ENCODE measurements around the gene GPR132. TPM values are rescaled to one million over a fixed set of nuclear protein-coding genes. Genes with fewer than 3 reads are reported as not detected.
A peak's percentile ranks its signal among the peaks of the same experiment; 100 is the strongest.

The GPR132 gene
- total RNA-seq, 2 donors from 2014 or later: 1.0 TPM

DNA sequence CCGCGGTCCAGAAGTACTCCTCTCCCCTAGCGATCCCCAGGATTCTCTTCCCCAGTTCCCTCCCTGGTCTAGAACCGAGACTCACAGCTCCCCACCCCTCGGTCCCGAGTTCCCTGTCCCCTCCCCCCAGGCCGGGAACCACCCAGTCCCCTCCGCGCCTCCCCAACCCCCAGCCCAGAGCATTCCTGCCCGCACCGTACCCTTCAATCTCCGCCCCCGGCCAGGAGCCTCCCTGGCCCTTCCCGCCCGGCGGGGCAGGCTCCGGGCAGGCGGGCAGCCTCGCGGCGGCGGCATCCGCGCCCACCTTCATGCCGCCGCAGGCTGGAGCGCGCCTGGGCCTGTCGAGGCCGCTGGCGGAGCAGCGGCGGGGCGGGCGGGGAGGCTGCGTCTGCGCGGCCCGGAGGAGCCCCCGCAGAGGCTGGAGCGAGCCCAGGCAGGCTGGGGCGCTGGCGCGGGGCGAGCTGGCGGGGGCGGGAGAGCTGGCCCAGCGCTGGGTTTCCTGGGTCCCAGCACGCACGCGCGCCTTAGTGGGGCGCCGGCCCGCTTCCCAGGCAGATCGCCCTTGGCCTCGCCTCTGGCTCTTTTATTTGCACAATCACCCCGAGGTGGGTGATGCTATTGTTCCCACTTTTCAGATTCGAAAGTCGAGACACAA is 22.2 kb upstream of the GPR132 start:
- Histone ChIP-seq H3K9ac (ENCODE audit: low read depth in 2 of 2, low read length in 2 of 2) (peak overlapping the region; percentile 38 to 55), H3K36me3 (no peaks in the 10 kb centered on the region), H3K4me3 (peak overlapping the region; percentile 25), H3K27ac (no peak overlapping the region), H3K9me3 (no peaks in the 10 kb centered on the region), H3K4me1 (peaks cover 23% of the 10 kb centered on the region), H3K27me3 (peaks cover 21% of the 10 kb centered on the region)
- peak; percentile 43 for DNase-seq
- intact Hi-C loops (cut with DNase I): loop anchor here (10.0 kb wide), 1 partner anchor 167 kb away; no protein-coding TSS in a partner anchor
- TF ChIP-seq, protein P1, sequence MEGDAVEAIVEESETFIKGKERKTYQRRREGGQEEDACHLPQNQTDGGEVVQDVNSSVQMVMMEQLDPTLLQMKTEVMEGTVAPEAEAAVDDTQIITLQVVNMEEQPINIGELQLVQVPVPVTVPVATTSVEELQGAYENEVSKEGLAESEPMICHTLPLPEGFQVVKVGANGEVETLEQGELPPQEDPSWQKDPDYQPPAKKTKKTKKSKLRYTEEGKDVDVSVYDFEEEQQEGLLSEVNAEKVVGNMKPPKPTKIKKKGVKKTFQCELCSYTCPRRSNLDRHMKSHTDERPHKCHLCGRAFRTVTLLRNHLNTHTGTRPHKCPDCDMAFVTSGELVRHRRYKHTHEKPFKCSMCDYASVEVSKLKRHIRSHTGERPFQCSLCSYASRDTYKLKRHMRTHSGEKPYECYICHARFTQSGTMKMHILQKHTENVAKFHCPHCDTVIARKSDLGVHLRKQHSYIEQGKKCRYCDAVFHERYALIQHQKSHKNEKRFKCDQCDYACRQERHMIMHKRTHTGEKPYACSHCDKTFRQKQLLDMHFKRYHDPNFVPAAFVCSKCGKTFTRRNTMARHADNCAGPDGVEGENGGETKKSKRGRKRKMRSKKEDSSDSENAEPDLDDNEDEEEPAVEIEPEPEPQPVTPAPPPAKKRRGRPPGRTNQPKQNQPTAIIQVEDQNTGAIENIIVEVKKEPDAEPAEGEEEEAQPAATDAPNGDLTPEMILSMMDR (IDR thresholded peaks at IDR 0.05): no peak

DNA sequence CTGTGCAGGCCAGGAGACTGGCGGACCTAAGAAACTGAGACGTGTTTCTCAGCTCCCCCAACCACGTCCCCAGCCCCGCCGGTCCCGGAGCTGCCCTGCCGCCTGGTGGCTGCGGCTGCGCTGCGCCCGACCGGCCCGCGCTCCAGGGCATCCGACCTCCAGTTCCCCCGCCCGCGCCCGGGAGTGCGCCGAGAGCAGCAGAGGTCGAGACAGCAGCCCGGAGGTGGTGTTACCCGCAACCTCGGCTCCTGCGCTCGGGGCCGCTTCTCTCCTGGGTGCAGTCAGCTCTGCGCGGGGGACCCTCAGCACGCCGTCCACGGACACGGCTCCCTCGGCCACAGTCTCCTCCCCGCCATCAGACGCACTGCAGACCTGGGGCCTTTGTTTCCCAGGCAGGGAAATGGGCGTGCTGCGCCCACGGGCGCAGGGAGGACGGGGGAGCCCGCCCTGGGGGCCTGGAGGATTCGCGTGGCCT is 21.6 kb upstream of the GPR132 start:
- Histone ChIP-seq H3K27me3 (peaks cover 21% of the 10 kb centered on the region), H3K27ac (no peak overlapping the region), H3K9me3 (no peaks in the 10 kb centered on the region), H3K4me1 (peaks cover 17% of the 10 kb centered on the region), H3K9ac (ENCODE audit: low read depth in 2 of 2, low read length in 2 of 2) (peak overlapping the region; percentile 41 to 55), H3K4me3 (peak overlapping the region; percentile 25), H3K36me3 (no peaks in the 10 kb centered on the region)
- intact Hi-C loops (cut with DNase I): loop anchor here (10.0 kb wide), 1 partner anchor 168 kb away; no protein-coding TSS in a partner anchor
- DNase-seq: peak; percentile 76
- TF ChIP-seq, protein P1 (IDR thresholded peaks at IDR 0.05): peak; percentile 83

DNA sequence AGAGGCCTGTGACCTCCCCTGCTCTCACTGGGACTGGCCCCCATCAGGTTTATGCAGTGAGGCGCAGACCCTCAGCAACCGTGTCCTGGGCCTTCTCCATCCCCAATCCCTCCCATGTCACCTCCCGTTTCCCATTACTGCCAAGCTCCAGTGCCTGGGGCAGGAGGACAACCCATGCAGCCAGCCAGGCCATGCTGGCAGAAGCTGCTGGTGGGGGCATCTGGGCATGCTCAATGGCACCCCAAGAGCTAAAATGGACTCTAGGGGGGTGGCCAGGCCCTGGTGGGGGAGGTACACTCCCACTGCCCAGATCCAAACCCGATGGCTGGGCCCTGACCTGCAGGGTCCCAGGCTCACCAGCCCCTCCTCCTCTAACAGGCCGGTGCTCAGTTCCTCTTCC is 20.5 kb upstream of the GPR132 start:
- Histone ChIP-seq H3K4me3 (no peak overlapping the region), H3K27ac (no peak overlapping the region), H3K27me3 (peaks cover 21% of the 10 kb centered on the region), H3K9me3 (no peaks in the 10 kb centered on the region), H3K9ac (ENCODE audit: low read depth in 2 of 2, low read length in 2 of 2) (no peak overlapping the region), H3K4me1 (peaks cover 13% of the 10 kb centered on the region), H3K36me3 (no peaks in the 10 kb centered on the region)
- DNase-seq: no peak
- TF ChIP-seq, protein P1 (IDR thresholded peaks at IDR 0.05): no peak
- intact Hi-C loops (cut with DNase I): loop anchor here (10.0 kb wide), 1 partner anchor 169 kb away; no protein-coding TSS in a partner anchor

DNA sequence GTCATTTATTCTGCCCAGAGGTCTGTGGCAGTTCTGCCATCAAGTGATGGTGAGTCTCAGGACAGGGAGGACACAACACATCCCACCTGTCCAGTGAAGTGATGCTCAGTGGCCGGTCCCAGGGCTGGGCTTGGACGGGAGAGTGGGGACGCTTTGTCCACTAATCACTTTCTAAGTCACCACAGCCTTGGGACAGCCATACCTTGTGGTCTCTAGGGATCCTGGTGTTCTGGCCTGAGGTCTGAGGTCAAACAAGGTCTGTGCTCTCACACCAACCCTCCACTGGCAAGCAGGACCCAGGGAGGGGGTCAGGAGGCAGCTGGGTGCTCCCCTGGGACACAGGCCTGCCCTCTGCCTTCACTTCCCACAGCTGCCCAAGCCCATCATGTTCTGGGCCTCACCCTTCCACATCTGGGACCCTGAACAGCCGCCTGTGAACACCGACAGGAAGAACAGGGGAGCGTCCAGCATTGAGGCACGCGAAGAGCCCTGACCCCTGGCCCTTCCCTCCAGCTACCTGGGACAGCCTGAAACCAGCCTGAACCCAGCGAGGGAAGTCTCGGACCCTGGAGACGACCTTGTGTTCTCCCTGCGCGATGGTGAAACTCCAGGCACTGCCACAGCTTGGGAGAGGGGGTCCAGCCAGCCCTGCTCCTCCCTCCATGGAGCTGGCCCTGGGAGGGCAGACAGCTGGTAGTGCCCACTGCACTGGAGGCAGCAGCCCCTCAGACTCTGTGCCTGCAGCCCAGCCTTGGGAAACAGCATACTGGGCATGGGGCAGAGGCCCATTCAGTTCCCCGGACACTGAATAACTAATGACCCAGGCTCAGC is 19.7 kb upstream of the GPR132 start:
- intact Hi-C loops (cut with DNase I): loop anchor here (10.0 kb wide), 1 partner anchor 170 kb away; no protein-coding TSS in a partner anchor

More for the DNA sequence above, 19.7 kb upstream of the GPR132 start:
- H3K4me3 ChIP-seq: no peak overlapping the region
- peaks cover 11% of the 10 kb centered on the region for H3K4me1 ChIP-seq
- TF ChIP-seq, protein P1 (IDR thresholded peaks at IDR 0.05): no peak
- H3K27ac ChIP-seq: no peak overlapping the region
- DNase-seq: no peak
- H3K9ac ChIP-seq (ENCODE audit: low read depth in 2 of 2, low read length in 2 of 2): no peak overlapping the region
- H3K27me3 ChIP-seq: peaks cover 21% of the 10 kb centered on the region
- H3K9me3 ChIP-seq: no peaks in the 10 kb centered on the region
- H3K36me3 ChIP-seq: no peaks in the 10 kb centered on the region
